GM19468 (cell line): Measurements from ENCODE around the gene HOXA3.

Source experiments
- ATAC-seq: cut with Tn5 transposase; IDR thresholded peaks from one replicate; pipeline ENCODE4 v1.9.1; 2021; ENCODE audit warnings: mild to moderate bottlenecking, moderate library complexity, moderate number of reproducible peaks; ENCODE audit not compliant: unreplicated experiment; ENCODE audit errors: extremely low read depth

The HOXA3 gene

DNA sequence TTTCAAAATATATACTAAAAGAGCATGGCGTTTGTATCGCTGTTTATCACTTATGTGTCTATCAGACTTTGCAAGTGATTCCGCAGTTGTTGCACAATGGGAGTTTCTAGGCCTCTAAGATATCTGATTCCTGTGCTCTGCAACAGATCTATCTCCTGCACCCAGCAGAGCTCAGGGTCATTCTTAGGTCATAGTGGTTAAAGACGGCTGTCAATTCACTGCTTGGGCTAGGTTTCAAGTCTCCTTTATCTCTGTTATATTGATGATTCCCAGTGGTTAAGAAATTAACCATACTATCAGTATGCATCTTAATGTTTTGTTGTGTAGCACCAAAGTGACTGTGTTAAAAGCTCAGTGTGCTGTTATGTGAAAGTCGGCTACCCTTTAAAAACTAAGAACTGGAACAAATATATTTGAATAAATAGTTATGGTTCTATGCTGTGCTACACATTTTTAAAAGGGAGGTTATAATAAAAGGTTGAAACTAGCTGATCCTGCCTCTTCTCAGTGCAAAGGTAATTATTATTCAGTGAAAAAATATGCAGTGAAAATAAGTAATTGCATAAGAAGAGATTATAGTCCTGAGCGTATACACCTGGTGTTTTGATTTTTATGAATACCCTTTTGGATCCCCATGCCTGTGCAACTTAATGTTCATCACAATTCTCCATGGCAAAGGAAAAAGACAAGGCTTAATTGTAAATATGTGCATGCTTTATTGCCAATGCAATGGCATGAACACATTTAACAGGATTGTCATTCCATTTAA lies 80.6 kb downstream of the HOXA3 start:
- no peak for ATAC-seq

DNA sequence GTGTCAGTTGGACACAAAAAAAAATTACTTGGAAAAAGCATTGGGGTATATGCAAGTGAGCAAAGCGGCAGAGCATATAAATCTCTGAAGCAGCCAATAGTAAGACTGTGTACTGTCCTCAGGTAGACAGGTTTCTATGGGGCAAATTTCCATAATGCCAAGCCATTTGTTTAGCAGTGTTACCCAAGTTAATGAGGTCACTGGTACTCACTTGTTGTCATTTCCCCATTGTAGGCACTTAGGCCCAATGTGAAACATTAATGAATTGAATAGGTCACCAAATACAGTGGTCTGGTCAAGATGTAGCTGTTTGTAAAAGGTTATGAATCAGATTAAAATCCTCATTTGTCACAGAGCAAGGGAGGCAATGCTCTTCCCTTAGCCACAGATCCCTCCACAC lies 84.1 kb downstream of the HOXA3 start:
- ATAC-seq: no peak

DNA sequence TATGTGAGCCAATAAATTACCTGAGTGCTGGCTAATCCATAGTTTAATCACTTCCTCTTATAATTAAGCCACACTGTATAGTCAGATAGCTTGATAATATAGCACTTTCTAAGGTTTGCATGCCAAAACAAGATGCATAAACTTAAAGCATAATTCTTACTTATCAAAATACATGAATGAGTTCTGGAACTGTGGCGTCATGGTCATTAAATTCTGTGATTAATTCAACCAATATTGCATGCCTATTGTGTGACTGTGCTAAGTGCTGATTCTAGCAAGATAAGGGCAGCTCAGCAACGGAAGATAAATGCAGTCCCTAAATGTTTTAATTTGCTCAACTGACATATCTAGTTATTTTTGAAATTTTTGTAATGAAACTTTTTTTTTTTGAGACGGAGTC lies 86.2 kb downstream of the HOXA3 start:
- no peak for ATAC-seq

DNA sequence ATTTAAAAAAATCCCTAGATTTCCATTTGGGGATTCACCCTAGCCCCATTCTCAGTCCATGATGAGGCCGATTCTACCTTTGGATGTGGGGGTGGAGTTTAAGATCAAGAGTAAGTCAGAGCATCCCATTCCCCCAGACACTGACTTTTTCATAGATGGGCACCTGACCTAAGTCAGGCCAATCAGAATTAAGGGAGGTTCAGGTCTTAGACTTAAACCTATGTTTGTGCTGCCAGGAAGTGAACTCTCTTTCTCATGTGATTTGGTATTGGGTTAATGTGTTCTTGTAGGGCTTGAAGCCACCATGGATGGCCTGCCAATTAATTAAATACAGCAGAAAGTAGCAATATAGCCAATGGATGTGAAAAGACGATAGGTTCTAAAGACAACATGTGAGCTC lies 86.7 kb downstream of the HOXA3 start:
- ATAC-seq: no peak

DNA sequence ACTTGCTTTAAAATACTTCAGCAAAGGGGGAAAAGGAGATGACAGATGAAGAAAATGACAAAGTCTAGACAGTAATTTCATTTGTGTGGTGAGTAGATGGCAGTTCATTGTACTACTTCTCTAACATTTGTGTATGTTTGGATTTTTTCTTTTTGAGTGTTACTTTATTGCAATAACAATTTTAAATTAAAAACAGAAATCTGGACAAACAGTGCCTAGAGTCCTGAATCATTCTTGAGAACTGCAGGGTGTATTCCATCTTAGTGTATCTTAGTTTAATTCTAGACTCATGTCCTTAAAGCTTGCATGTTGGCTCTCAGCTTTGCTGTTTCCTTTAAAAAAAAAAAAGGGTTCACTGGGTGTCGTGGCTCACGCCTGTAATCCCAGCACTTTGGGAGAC lies 87.7 kb downstream of the HOXA3 start:
- ATAC-seq: no peak

DNA sequence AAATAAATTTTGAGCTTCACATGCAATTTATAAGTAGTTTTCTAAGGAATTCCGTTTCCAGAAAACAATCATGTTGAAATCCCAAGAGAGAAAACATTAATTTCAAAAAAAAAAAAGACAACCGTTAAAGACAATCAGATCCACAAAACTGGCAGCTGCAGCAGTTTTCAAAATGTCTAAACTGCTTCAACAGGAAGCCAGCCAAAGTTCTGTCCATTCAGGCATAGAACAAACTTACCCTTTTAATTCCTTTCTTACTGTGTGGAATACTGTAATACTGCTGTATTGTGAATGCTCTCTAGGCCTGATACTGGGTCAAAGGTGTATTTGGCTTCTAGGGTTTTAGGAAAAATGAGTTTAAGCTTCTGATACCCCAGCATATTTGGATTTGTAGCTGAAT lies 88.2 kb downstream of the HOXA3 start:
- ATAC-seq: no peak

DNA sequence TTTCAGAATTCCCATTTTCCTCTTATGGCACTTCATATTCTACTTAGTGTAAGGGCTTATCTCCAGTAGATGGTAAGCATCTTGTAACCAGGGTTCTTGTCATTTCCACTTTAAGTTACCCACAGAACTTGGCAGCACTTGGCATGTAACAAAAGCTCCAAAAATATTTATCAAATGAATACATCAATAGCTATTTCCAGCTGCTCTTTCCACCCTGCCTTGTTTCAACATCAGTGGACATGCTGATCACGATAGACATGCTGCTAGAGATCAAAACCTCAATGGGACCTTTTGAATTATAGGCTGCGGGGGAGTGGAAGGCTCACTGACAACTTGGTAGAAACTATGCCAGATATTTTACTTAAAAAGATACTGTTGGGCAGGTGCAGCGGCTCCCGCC lies 89.4 kb downstream of the HOXA3 start:
- no peak for ATAC-seq
